ENCODE results near the gene CALY.

DNA sequence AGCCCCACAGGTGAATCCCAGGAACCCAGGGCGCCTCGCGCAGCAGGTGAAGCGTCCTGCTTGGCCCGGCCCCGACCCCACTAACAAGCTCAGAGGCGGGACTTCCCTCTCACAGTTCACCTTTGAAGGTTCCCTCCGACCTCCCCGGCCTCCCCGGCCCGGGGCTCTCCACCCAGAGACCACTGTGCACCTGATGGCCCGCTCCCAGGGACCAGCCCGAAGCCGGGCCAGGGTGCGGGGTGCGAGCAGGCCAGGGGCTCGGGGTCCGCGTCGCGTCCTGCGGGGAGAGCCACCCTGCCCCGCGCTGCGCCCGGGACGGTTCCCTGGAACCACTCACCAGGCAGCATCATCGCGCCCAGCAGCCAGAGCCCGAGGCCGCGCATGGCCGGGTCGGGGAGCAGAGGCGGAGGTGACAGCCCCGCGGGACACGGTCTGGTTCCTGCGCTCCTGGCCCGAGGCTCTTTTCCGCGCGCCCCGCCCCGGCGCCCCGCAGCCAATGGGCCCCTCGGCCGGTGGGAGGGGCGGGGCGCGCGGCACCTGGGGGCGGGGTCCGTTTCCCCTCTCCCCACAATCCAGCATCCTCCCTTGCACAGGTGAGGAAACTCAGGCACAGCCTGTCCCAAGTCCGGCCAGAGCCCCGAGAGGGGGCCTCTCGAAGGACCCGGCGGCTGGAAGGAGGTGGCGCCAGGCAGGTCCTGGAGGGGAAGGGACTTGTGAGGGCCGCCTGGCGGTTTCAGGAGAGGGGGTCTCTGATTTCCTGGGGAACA, 60.1 kb downstream of the CALY start, which contains the start of gene ADAM8:
- TF ChIP-seq, protein P1, sequence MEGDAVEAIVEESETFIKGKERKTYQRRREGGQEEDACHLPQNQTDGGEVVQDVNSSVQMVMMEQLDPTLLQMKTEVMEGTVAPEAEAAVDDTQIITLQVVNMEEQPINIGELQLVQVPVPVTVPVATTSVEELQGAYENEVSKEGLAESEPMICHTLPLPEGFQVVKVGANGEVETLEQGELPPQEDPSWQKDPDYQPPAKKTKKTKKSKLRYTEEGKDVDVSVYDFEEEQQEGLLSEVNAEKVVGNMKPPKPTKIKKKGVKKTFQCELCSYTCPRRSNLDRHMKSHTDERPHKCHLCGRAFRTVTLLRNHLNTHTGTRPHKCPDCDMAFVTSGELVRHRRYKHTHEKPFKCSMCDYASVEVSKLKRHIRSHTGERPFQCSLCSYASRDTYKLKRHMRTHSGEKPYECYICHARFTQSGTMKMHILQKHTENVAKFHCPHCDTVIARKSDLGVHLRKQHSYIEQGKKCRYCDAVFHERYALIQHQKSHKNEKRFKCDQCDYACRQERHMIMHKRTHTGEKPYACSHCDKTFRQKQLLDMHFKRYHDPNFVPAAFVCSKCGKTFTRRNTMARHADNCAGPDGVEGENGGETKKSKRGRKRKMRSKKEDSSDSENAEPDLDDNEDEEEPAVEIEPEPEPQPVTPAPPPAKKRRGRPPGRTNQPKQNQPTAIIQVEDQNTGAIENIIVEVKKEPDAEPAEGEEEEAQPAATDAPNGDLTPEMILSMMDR (IDR thresholded peaks at IDR 0.05) = no peak
- no peak for TF ChIP-seq POLR2A (IDR thresholded peaks at IDR 0.05)

Measured in vagina (tissue), 2 donors.